Measurements from ENCODE around the gene ANO10.

ANO10 gene

GRCh38 chr3:43338295-43338694, 283.5 kb downstream of the ANO10 start:
- Histone ChIP-seq H3K36me3 (ENCODE audit: control insufficient read depth in 1 of 2, insufficient read depth in 2 of 2, low read length in 2 of 2) (peaks cover 44 to 81% of the 10 kb centered on the region in 2 donors), H3K27me3 (ENCODE audit: control insufficient read depth in 1 of 2, insufficient read depth in 2 of 2, low read length in 2 of 2) (no peaks in the 10 kb centered on the region), H3K9ac (ENCODE audit: low read depth in 1 of 2, low read length in 2 of 2) (no peak overlapping the region), H3K27ac (ENCODE audit: low read depth, low read length) (no peak overlapping the region), H3K4me3 (ENCODE audit: low read depth in 1 of 2, low read length in 2 of 2) (no peak overlapping the region), H3K9me3 (ENCODE audit: control insufficient read depth in 1 of 2, low read length in 2 of 2) (peaks cover 24 to 33% of the 10 kb centered on the region in 2 donors), H3K4me1 (ENCODE audit: control insufficient read depth in 1 of 2, insufficient read depth in 2 of 2, low read length in 2 of 2) (no peaks in the 10 kb centered on the region)

- Histone ChIP-seq H3K9me3 (ENCODE audit: control insufficient read depth in 1 of 2, low read length in 2 of 2) (peaks cover 24 to 33% of the 10 kb centered on the region in 2 donors), H3K9ac (ENCODE audit: low read depth in 1 of 2, low read length in 2 of 2) (no peak overlapping the region), H3K4me3 (ENCODE audit: low read depth in 1 of 2, low read length in 2 of 2) (no peak overlapping the region), H3K27me3 (ENCODE audit: control insufficient read depth in 1 of 2, insufficient read depth in 2 of 2, low read length in 2 of 2) (no peaks in the 10 kb centered on the region), H3K36me3 (ENCODE audit: control insufficient read depth in 1 of 2, insufficient read depth in 2 of 2, low read length in 2 of 2) (peaks cover 38 to 71% of the 10 kb centered on the region in 2 donors), H3K4me1 (ENCODE audit: control insufficient read depth in 1 of 2, insufficient read depth in 2 of 2, low read length in 2 of 2) (no peaks in the 10 kb centered on the region), H3K27ac (ENCODE audit: low read depth, low read length) (no peak overlapping the region)
Measured at GRCh38 chr3:43335799-43336198, 286.0 kb downstream of the ANO10 start.

DNA sequence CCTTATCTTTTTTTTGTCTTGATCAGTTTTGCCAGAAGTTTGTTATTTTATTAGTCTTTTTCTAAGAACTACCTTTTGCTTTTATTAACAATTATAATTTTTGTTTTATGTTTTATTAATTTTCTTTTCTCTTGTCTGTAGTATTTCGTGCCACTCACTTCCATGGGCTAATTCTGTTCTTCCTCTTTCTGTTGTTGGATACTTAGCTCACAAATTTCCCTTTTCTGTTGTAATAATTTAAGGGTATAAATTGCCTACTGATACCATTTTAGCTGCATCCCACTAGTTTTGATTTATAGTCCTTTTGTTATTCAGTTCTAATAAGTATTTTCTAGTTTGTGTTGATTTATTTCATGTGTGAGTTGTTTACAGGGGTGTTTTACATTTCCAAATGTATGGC, 286.8 kb downstream of the ANO10 start:
- Histone ChIP-seq H3K36me3 (ENCODE audit: control insufficient read depth in 1 of 2, insufficient read depth in 2 of 2, low read length in 2 of 2) (peaks cover 30 to 63% of the 10 kb centered on the region in 2 donors), H3K9ac (ENCODE audit: low read depth in 1 of 2, low read length in 2 of 2) (no peak overlapping the region)

DNA sequence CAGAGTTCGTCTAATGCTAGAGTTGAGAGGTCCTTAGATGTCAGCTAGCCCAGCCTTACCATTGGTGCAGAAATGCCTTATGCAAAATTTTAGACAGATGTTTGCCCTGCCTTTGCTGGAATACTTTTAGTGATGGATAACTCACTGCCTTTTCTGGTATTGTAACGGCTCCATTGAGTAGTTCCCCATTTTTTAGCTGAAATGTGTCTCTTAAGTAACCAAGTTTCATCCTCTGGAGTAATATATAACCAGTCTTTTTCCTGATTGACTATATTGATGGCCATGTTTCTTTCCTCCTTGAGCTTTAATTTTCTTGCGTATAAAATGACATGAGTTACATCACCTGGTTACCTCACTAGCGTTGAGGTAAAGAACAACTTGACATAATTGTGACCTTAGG, 290.4 kb downstream of the ANO10 start:
- H3K27ac ChIP-seq (ENCODE audit: low read depth, low read length): no peak overlapping the region

More for the DNA sequence above, 286.8 kb downstream of the ANO10 start:
- Histone ChIP-seq H3K9me3 (ENCODE audit: control insufficient read depth in 1 of 2, low read length in 2 of 2) (peaks cover 24 to 33% of the 10 kb centered on the region in 2 donors), H3K4me3 (ENCODE audit: low read depth in 1 of 2, low read length in 2 of 2) (no peak overlapping the region), H3K27ac (ENCODE audit: low read depth, low read length) (no peak overlapping the region), H3K27me3 (ENCODE audit: control insufficient read depth in 1 of 2, insufficient read depth in 2 of 2, low read length in 2 of 2) (no peaks in the 10 kb centered on the region), H3K4me1 (ENCODE audit: control insufficient read depth in 1 of 2, insufficient read depth in 2 of 2, low read length in 2 of 2) (no peaks in the 10 kb centered on the region)

GRCh38 chr3:43330981-43331380, 290.8 kb downstream of the ANO10 start:
- Histone ChIP-seq H3K27ac (ENCODE audit: low read depth, low read length) (no peak overlapping the region), H3K4me1 (ENCODE audit: control insufficient read depth in 1 of 2, insufficient read depth in 2 of 2, low read length in 2 of 2) (peaks cover 0 to 18% of the 10 kb centered on the region in 2 donors)

More for the DNA sequence above, 290.4 kb downstream of the ANO10 start:
- H3K27me3 ChIP-seq (ENCODE audit: control insufficient read depth in 1 of 2, insufficient read depth in 2 of 2, low read length in 2 of 2): no peaks in the 10 kb centered on the region
- no peak overlapping the region for H3K4me3 ChIP-seq (ENCODE audit: low read depth in 1 of 2, low read length in 2 of 2)
- H3K4me1 ChIP-seq (ENCODE audit: control insufficient read depth in 1 of 2, insufficient read depth in 2 of 2, low read length in 2 of 2): peaks cover 0 to 14% of the 10 kb centered on the region in 2 donors
- H3K36me3 ChIP-seq (ENCODE audit: control insufficient read depth in 1 of 2, insufficient read depth in 2 of 2, low read length in 2 of 2): peaks cover 11 to 35% of the 10 kb centered on the region in 2 donors
- no peak overlapping the region for H3K9ac ChIP-seq (ENCODE audit: low read depth in 1 of 2, low read length in 2 of 2)
- peaks cover 10 to 13% of the 10 kb centered on the region in 2 donors for H3K9me3 ChIP-seq (ENCODE audit: control insufficient read depth in 1 of 2, low read length in 2 of 2)

DNA sequence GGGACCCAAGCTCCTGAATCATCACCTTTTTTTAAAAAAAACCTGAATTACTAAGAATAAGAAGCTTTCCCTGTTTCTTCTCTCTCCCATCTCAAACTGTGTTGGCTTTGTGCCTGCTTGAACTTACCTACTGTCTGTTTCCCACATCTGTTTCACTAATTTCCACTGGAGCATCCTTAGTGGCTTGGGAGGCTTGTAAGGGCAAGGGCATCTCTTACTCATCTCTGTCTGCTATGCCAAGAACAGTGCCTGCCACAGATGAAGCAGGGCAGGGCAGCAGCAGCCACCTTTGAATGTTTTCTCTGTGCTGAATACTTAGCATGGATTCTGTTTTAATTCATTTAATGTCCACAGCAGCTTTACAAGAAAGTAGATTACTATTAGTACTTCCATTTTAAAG, 293.2 kb downstream of the ANO10 start:
- Histone ChIP-seq H3K4me1 (ENCODE audit: control insufficient read depth in 1 of 2, insufficient read depth in 2 of 2, low read length in 2 of 2) (peaks cover 0 to 25% of the 10 kb centered on the region in 2 donors), H3K9ac (ENCODE audit: low read depth in 1 of 2, low read length in 2 of 2) (no peak overlapping the region), H3K27ac (ENCODE audit: low read depth, low read length) (no peak overlapping the region), H3K4me3 (ENCODE audit: low read depth in 1 of 2, low read length in 2 of 2) (no peak overlapping the region), H3K9me3 (ENCODE audit: control insufficient read depth in 1 of 2, low read length in 2 of 2) (no peaks in the 10 kb centered on the region), H3K36me3 (ENCODE audit: control insufficient read depth in 1 of 2, insufficient read depth in 2 of 2, low read length in 2 of 2) (peaks cover 7 to 11% of the 10 kb centered on the region in 2 donors), H3K27me3 (ENCODE audit: control insufficient read depth in 1 of 2, insufficient read depth in 2 of 2, low read length in 2 of 2) (no peaks in the 10 kb centered on the region)

More at GRCh38 chr3:43330981-43331380, 290.8 kb downstream of the ANO10 start:
- H3K9me3 ChIP-seq (ENCODE audit: control insufficient read depth in 1 of 2, low read length in 2 of 2): peaks cover 6 to 9% of the 10 kb centered on the region in 2 donors
- H3K4me3 ChIP-seq (ENCODE audit: low read depth in 1 of 2, low read length in 2 of 2): no peak overlapping the region
- H3K9ac ChIP-seq (ENCODE audit: low read depth in 1 of 2, low read length in 2 of 2): no peak overlapping the region
- no peaks in the 10 kb centered on the region for H3K27me3 ChIP-seq (ENCODE audit: control insufficient read depth in 1 of 2, insufficient read depth in 2 of 2, low read length in 2 of 2)
- H3K36me3 ChIP-seq (ENCODE audit: control insufficient read depth in 1 of 2, insufficient read depth in 2 of 2, low read length in 2 of 2): peaks cover 11 to 31% of the 10 kb centered on the region in 2 donors

GRCh38 chr3:43327582-43327979, 294.2 kb downstream of the ANO10 start:
- H3K36me3 ChIP-seq (ENCODE audit: control insufficient read depth in 1 of 2, insufficient read depth in 2 of 2, low read length in 2 of 2): peaks cover 3% of the 10 kb centered on the region in 2 donors
- H3K9me3 ChIP-seq (ENCODE audit: control insufficient read depth in 1 of 2, low read length in 2 of 2): no peaks in the 10 kb centered on the region
- H3K4me3 ChIP-seq (ENCODE audit: low read depth in 1 of 2, low read length in 2 of 2): no peak overlapping the region
- H3K27ac ChIP-seq (ENCODE audit: low read depth, low read length): no peak overlapping the region
- no peaks in the 10 kb centered on the region for H3K27me3 ChIP-seq (ENCODE audit: control insufficient read depth in 1 of 2, insufficient read depth in 2 of 2, low read length in 2 of 2)
- H3K4me1 ChIP-seq (ENCODE audit: control insufficient read depth in 1 of 2, insufficient read depth in 2 of 2, low read length in 2 of 2): peaks cover 0 to 25% of the 10 kb centered on the region in 2 donors
- peak overlapping the region in 1 of 2 donors; percentile 6 for H3K9ac ChIP-seq (ENCODE audit: low read depth in 1 of 2, low read length in 2 of 2)

GRCh38 chr3:43326891-43327581, 294.8 kb downstream of the ANO10 start:
- Histone ChIP-seq H3K27me3 (ENCODE audit: control insufficient read depth in 1 of 2, insufficient read depth in 2 of 2, low read length in 2 of 2) (no peaks in the 10 kb centered on the region), H3K27ac (ENCODE audit: low read depth, low read length) (no peak overlapping the region), H3K4me3 (ENCODE audit: low read depth in 1 of 2, low read length in 2 of 2) (no peak overlapping the region), H3K9me3 (ENCODE audit: control insufficient read depth in 1 of 2, low read length in 2 of 2) (no peaks in the 10 kb centered on the region), H3K4me1 (ENCODE audit: control insufficient read depth in 1 of 2, insufficient read depth in 2 of 2, low read length in 2 of 2) (peaks cover 0 to 25% of the 10 kb centered on the region in 2 donors), H3K9ac (ENCODE audit: low read depth in 1 of 2, low read length in 2 of 2) (peak overlapping the region in 1 of 2 donors; percentile 6), H3K36me3 (ENCODE audit: control insufficient read depth in 1 of 2, insufficient read depth in 2 of 2, low read length in 2 of 2) (no peaks in the 10 kb centered on the region)

GRCh38 chr3:43323541-43323940, 298.3 kb downstream of the ANO10 start:
- no peak overlapping the region for H3K4me3 ChIP-seq (ENCODE audit: low read depth in 1 of 2, low read length in 2 of 2)
- H3K27me3 ChIP-seq (ENCODE audit: control insufficient read depth in 1 of 2, insufficient read depth in 2 of 2, low read length in 2 of 2): no peaks in the 10 kb centered on the region
- H3K9me3 ChIP-seq (ENCODE audit: control insufficient read depth in 1 of 2, low read length in 2 of 2): no peaks in the 10 kb centered on the region
- H3K27ac ChIP-seq (ENCODE audit: low read depth, low read length): no peak overlapping the region
- peaks cover 0 to 2% of the 10 kb centered on the region in 2 donors for H3K36me3 ChIP-seq (ENCODE audit: control insufficient read depth in 1 of 2, insufficient read depth in 2 of 2, low read length in 2 of 2)
- peaks cover 3 to 25% of the 10 kb centered on the region in 2 donors for H3K4me1 ChIP-seq (ENCODE audit: control insufficient read depth in 1 of 2, insufficient read depth in 2 of 2, low read length in 2 of 2)
- no peak overlapping the region for H3K9ac ChIP-seq (ENCODE audit: low read depth in 1 of 2, low read length in 2 of 2)

DNA sequence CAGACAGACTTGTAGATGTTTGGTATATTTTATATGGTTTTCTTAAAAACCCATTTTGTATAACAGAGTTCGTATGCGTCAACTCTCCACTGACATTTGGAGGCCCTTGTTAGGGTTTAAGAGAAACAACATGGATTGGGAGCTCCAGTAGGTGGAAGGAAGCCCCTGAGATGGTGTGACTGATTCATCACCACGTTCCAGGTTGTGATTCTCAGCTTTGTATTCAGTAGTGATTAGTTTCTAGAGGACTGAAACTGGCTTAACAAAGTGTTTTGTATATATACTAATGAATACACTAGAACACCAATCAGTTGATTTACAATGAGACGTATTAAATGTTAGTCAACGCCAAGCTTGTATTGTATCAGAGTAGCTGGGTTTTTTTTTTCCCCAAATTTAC, 301.5 kb downstream of the ANO10 start:
- Histone ChIP-seq H3K27ac (ENCODE audit: low read depth, low read length) (no peak overlapping the region), H3K9me3 (ENCODE audit: control insufficient read depth in 1 of 2, low read length in 2 of 2) (no peaks in the 10 kb centered on the region), H3K36me3 (ENCODE audit: control insufficient read depth in 1 of 2, insufficient read depth in 2 of 2, low read length in 2 of 2) (peaks cover 0 to 9% of the 10 kb centered on the region in 2 donors), H3K4me3 (ENCODE audit: low read depth in 1 of 2, low read length in 2 of 2) (no peak overlapping the region), H3K4me1 (ENCODE audit: control insufficient read depth in 1 of 2, insufficient read depth in 2 of 2, low read length in 2 of 2) (peaks cover 4 to 7% of the 10 kb centered on the region in 2 donors), H3K9ac (ENCODE audit: low read depth in 1 of 2, low read length in 2 of 2) (no peak overlapping the region), H3K27me3 (ENCODE audit: control insufficient read depth in 1 of 2, insufficient read depth in 2 of 2, low read length in 2 of 2) (no peaks in the 10 kb centered on the region)

All from duodenal mucosa (tissue), 2 donors.